H1 (cell line): ENCODE measurements around the gene GRIA1. TPM values are rescaled to one million over a fixed set of nuclear protein-coding genes. Genes with fewer than 3 reads are reported as not detected.

Experiments used
- CTCF ChIA-PET: fragments of 300-600 bp; sonication (Branson Sonifier 250); formaldehyde crosslinking; loops from one replicate; lab custom pipeline; 2021; ENCODE audit not compliant: partially characterized antibody; lab: Charles Lee
- POLR2A ChIA-PET: fragments of 300-600 bp; sonication (Branson Sonifier 250); formaldehyde crosslinking; loops from one replicate; lab custom pipeline; 2021; ENCODE audit warnings: inconsistent platforms; ENCODE audit not compliant: partially characterized antibody; lab: Charles Lee
- DNase-seq, 2 experiments: peaks; one replicate each; pipeline versions ENCODE4 v3.0.0 to v3.0.0-alpha.2; 2010 to 2022; ENCODE audit warnings: low spot score in 2 of 2, low read depth in 1 of 2, mixed read lengths in 1 of 2
- FAIRE-seq: peaks from 2 replicates; lab custom pipeline; 2011; peaks lifted over from hg19 to GRCh38; lab: Jason Lieb, UNC
- H2AFZ ChIP-seq: 2 replicates; pipeline ENCODE4 v1.8.1; 2012; ENCODE audit warnings: low read length, inconsistent platforms
- H2AK5ac ChIP-seq: 2 replicates; pipeline ENCODE4 v1.6.1; 2013; ENCODE audit warnings: low read depth, low read length
- H2BK120ac ChIP-seq: replicated peaks from 2 replicates; pipeline ENCODE3; 2013; ENCODE audit warnings: low read depth, low read length, inconsistent platforms
- H2BK12ac ChIP-seq: 2 replicates; pipeline ENCODE4 v1.6.1; 2013; ENCODE audit warnings: low read depth, low read length
- H2BK15ac ChIP-seq: 2 replicates; pipeline ENCODE4 v1.6.1; 2013; ENCODE audit warnings: low read length
- H2BK20ac ChIP-seq: 2 replicates; pipeline ENCODE4 v1.6.1; 2013; ENCODE audit warnings: low read length
- H2BK5ac ChIP-seq: 2 replicates; pipeline ENCODE4 v1.6.1; 2013; ENCODE audit warnings: low read depth, low read length
- H3K14ac ChIP-seq: 2 replicates; pipeline ENCODE4 v1.6.1; 2013; ENCODE audit warnings: inconsistent platforms; ENCODE audit not compliant: insufficient read length
- H3K18ac ChIP-seq: 2 replicates; pipeline ENCODE4 v1.6.1; 2013; ENCODE audit warnings: low read length; ENCODE audit errors: extremely low read depth
- H3K23ac ChIP-seq: 2 replicates; pipeline ENCODE4 v1.6.1; 2013; ENCODE audit warnings: inconsistent platforms; ENCODE audit not compliant: insufficient read length
- H3K23me2 ChIP-seq: 2 replicates; pipeline ENCODE4 v1.6.1; 2013; ENCODE audit warnings: low read depth, low read length
- H3K27ac ChIP-seq: 2 replicates; pipeline ENCODE4 v1.6.1; 2011; ENCODE audit warnings: low read depth, low read length, inconsistent platforms
- H3K27me3 ChIP-seq, 4 experiments: replicated peaks in 1 of 4; 1 replicate in 1 of 4; 2 replicates in 3 of 4; pipeline versions ENCODE4 v1.6.1 to v1.8.1; 2011 to 2013; ENCODE audit warnings: low read length in 3 of 4, mild to moderate bottlenecking in 3 of 4, inconsistent platforms in 2 of 4, mixed read lengths in 2 of 4, moderate library complexity in 1 of 4; ENCODE audit not compliant: control insufficient read depth in 3 of 4, insufficient read depth in 3 of 4; ENCODE audit errors: extremely low read depth in 1 of 4
- H3K36me3 ChIP-seq, 4 experiments: 2 replicates each; pipeline versions ENCODE4 v1.6.1 to v1.8.1; 2011 to 2013; ENCODE audit warnings: mild to moderate bottlenecking in 4 of 4, low read length in 3 of 4, moderate library complexity in 2 of 4, control low read depth in 1 of 4, inconsistent platforms in 1 of 4; ENCODE audit not compliant: insufficient read depth in 4 of 4, control insufficient read depth in 2 of 4
- H3K4ac ChIP-seq: replicated peaks from 2 replicates; pipeline ENCODE3; 2013; ENCODE audit warnings: low read length, low read depth, mixed read lengths, inconsistent platforms; ENCODE audit not compliant: insufficient read length
- H3K4me1 ChIP-seq, 4 experiments: replicated peaks in 1 of 4; 1 replicate in 1 of 4; 2 replicates in 3 of 4; pipeline versions ENCODE4 v1.6.1 to v1.8.1; 2011 to 2013; ENCODE audit warnings: low read length in 3 of 4, inconsistent platforms in 2 of 4, mixed read lengths in 1 of 4; ENCODE audit not compliant: insufficient read depth in 4 of 4, control insufficient read depth in 3 of 4
- H3K4me2 ChIP-seq, 2 experiments: 2 replicates each; pipeline versions ENCODE4 v1.6.1 to v1.8.1; 2011 to 2013; ENCODE audit warnings: low read depth in 2 of 2, low read length in 2 of 2, control low read depth in 1 of 2, inconsistent platforms in 1 of 2, mild to moderate bottlenecking in 1 of 2; ENCODE audit not compliant: insufficient read depth in 1 of 2
- H3K4me3 ChIP-seq, 4 experiments: fragments of 200-600, 300-600 bp in 1 of 4; sonication (generic), shearing (Covaris generic), sonication (Bioruptor Twin) in 1 of 4; 2 replicates each; pipeline versions ENCODE4 v1.5.1 to v1.8.1; 2011 to 2016; ENCODE audit warnings: low read length in 4 of 4, low read depth in 3 of 4, control low read depth in 2 of 4, inconsistent platforms in 2 of 4, mild to moderate bottlenecking in 2 of 4, mixed read lengths in 1 of 4, moderate library complexity in 1 of 4; ENCODE audit not compliant: insufficient read depth in 2 of 4; ENCODE audit errors: extremely low read depth in 1 of 4
- H3K56ac ChIP-seq: replicated peaks from 2 replicates; pipeline ENCODE3; 2013; ENCODE audit warnings: low read depth, mild to moderate bottlenecking, mixed read lengths, low read length, inconsistent platforms; ENCODE audit not compliant: insufficient read length
- H3K79me1 ChIP-seq: 2 replicates; pipeline ENCODE4 v1.6.1; 2013; ENCODE audit warnings: low read depth, low read length, control low read depth
- H3K79me2 ChIP-seq, 2 experiments: 2 replicates each; pipeline versions ENCODE4 v1.6.1 to v1.8.1; 2012 to 2013; ENCODE audit warnings: low read length in 2 of 2, mild to moderate bottlenecking in 2 of 2, inconsistent platforms in 1 of 2; ENCODE audit not compliant: insufficient read depth in 2 of 2, control insufficient read depth in 1 of 2
- H3K9ac ChIP-seq, 4 experiments: replicated peaks in 1 of 4; 1 replicate in 1 of 4; 2 replicates in 3 of 4; pipeline versions ENCODE4 v1.6.1 to v1.8.1; 2011 to 2013; ENCODE audit warnings: low read depth in 3 of 4, low read length in 3 of 4, control low read depth in 2 of 4, mild to moderate bottlenecking in 2 of 4, moderate library complexity in 2 of 4, inconsistent platforms in 1 of 4; ENCODE audit errors: extremely low read depth in 1 of 4
- H3K9me3 ChIP-seq, 2 experiments: 2 replicates each; pipeline versions ENCODE4 v1.6.1 to v1.8.1; 2012 to 2013; ENCODE audit warnings: mild to moderate bottlenecking in 2 of 2, moderate library complexity in 2 of 2, control low read depth in 1 of 2, inconsistent platforms in 1 of 2, low read depth in 1 of 2, low read length in 1 of 2, mixed read lengths in 1 of 2; ENCODE audit not compliant: insufficient read depth in 2 of 2
- H4K20me1 ChIP-seq, 2 experiments: replicated peaks in 1 of 2; 2 replicates each; pipeline versions ENCODE3 to v1.8.1; 2011 to 2013; ENCODE audit warnings: inconsistent platforms in 2 of 2, low read length in 2 of 2, mild to moderate bottlenecking in 1 of 2; ENCODE audit not compliant: insufficient read depth in 2 of 2, control insufficient read depth in 1 of 2
- H4K5ac ChIP-seq: 2 replicates; pipeline ENCODE4 v1.6.1; 2013; ENCODE audit warnings: low read length, low read depth, mixed read lengths, inconsistent platforms; ENCODE audit not compliant: insufficient read length
- H4K8ac ChIP-seq: 2 replicates; pipeline ENCODE4 v1.8.0; 2013; ENCODE audit warnings: mild to moderate bottlenecking, moderate library complexity, low read length, inconsistent platforms; ENCODE audit not compliant: insufficient read depth; ENCODE audit errors: extremely low read depth
- H4K91ac ChIP-seq: replicated peaks from 2 replicates; pipeline ENCODE3; 2013; ENCODE audit warnings: low read length, mixed read lengths, inconsistent platforms; ENCODE audit not compliant: insufficient read length
- ATF2 ChIP-seq: IDR thresholded peaks from 2 replicates; pipeline ENCODE4 v1.6.1; 2012; ENCODE audit warnings: low read length, inconsistent platforms
- CTBP2 ChIP-seq: IDR thresholded peaks from 2 replicates; pipeline ENCODE4 v1.7.0; 2011; ENCODE audit warnings: borderline replicate concordance, mild to moderate bottlenecking, moderate library complexity, mixed read lengths, low read length; ENCODE audit not compliant: insufficient read depth, insufficient read length
- KDM4A ChIP-seq: IDR thresholded peaks from one replicate; pipeline ENCODE4 v1.7.1; 2012; ENCODE audit warnings: low read depth, mild to moderate bottlenecking, moderate library complexity, low read length, inconsistent platforms; ENCODE audit not compliant: severe bottlenecking
- NANOG ChIP-seq: IDR thresholded peaks from 2 replicates; pipeline ENCODE4 v1.6.1; 2011; ENCODE audit warnings: low read length, low read depth, mild to moderate bottlenecking, inconsistent platforms; ENCODE audit not compliant: insufficient read depth, poor library complexity, severe bottlenecking
- PHF8 ChIP-seq: fragments of 200-600 bp; sonication (generic); conservative IDR thresholded peaks from 2 replicates; pipeline ENCODE4 v1.7.1; 2012; ENCODE audit warnings: low read depth, mild to moderate bottlenecking, inconsistent platforms, low read length, moderate library complexity
- POLR2AphosphoS5 ChIP-seq: IDR thresholded peaks from 2 replicates; pipeline ENCODE4 v1.6.1; 2011; ENCODE audit warnings: low read depth, low read length
- RFX5 ChIP-seq: IDR thresholded peaks from 2 replicates; pipeline ENCODE4 v1.6.1; 2011; ENCODE audit warnings: low read depth, low read length, improper control_type of control experiment, borderline replicate concordance
- SAP30 ChIP-seq: fragments of 300-600 bp; sonication (generic); IDR thresholded peaks from 2 replicates; pipeline ENCODE4 v1.7.1; 2012; ENCODE audit warnings: low read length, moderate library complexity, mild to moderate bottlenecking, inconsistent platforms; ENCODE audit not compliant: insufficient read depth, insufficient replicate concordance
- SP1 ChIP-seq: IDR thresholded peaks from 2 replicates; pipeline ENCODE4 v1.6.1; 2011; ENCODE audit warnings: low read depth, low read length
- YY1 ChIP-seq: IDR thresholded peaks from 2 replicates; pipeline ENCODE4 v1.6.1; 2011; ENCODE audit warnings: low read depth, mild to moderate bottlenecking, low read length
- WGBS, 2 experiments: shearing (Covaris generic) in 1 of 2; methylation state at CpG; one replicate each; pipeline versions ENCODE4 v1.1.6 to v1.1.7; 2013 to 2015; ENCODE audit warnings: low lambda C conversion rate in 2 of 2, mixed read lengths in 2 of 2, inconsistent platforms in 1 of 2, low coverage in 1 of 2, missing lambda C conversion rate in 1 of 2; ENCODE audit not compliant: insufficient replicate concordance in 2 of 2, insufficient coverage in 1 of 2, insufficient read length in 1 of 2; ENCODE audit errors: extremely low coverage in 1 of 2, missing lambda C conversion rate in 1 of 2; 5-methylcytosine and 5-hydroxymethylcytosine counted together
- polyA plus RNA-seq, 7 experiments: library from polyadenylated mRNA; depleted of rRNA in 3 of 7; stranded (reverse) in 5 of 7; unstranded in 2 of 7; fragments of >200 nt in 5 of 7; fragments of 200-250 nt in 2 of 7; gene quantifications; 1 replicate in 5 of 7; 2 replicates in 1 of 7; 4 replicates in 1 of 7; pipeline versions ENCODE4 v1.2.1 to v1.2.3, GENCODE V29; 2011 to 2013; ENCODE audit warnings: missing spikeins in 2 of 7, mixed read lengths in 2 of 7
- total RNA-seq: library from RNA; stranded (reverse); fragmentation: NEBNext Ultra II Directional; extraction: Animal tissue kit (Norgen Biotek cat#: 25700); gene quantifications from 2 replicates; pipeline ENCODE4 v1.2.1, GENCODE V29; 2021

The GRIA1 gene
- total and polyA plus RNA-seq, 2 of the 8 experiments (the other 6 are each of a cell fraction or from before 2014, with no cell fraction given): 0.97 to 2.5 TPM

GRCh38 chr5:153712946-153713345 is 222.5 kb downstream of the GRIA1 start:
- no peak overlapping the region for H3K4me2 ChIP-seq

More at GRCh38 chr5:153712946-153713345, 222.5 kb downstream of the GRIA1 start:
- Histone ChIP-seq H2AFZ (no peak overlapping the region), H2BK120ac (no peak overlapping the region), H3K9ac (no peak overlapping the region), H4K5ac (no peak overlapping the region), H3K36me3 (no peaks in the 10 kb centered on the region), H2BK12ac (no peak overlapping the region), H4K8ac (no peak overlapping the region), H3K4me1 (no peaks in the 10 kb centered on the region), H4K20me1 (no peaks in the 10 kb centered on the region), H3K9me3 (no peaks in the 10 kb centered on the region), H4K91ac (no peak overlapping the region), H2BK5ac (no peak overlapping the region), H3K4me3 (no peak overlapping the region), H2BK15ac (no peak overlapping the region), H3K4ac (no peak overlapping the region), H3K23me2 (no peaks in the 10 kb centered on the region), H3K18ac (no peak overlapping the region), H3K79me2 (no peaks in the 10 kb centered on the region), H3K27ac (no peak overlapping the region), H2AK5ac (no peak overlapping the region), H2BK20ac (no peak overlapping the region), H3K27me3 (no peaks in the 10 kb centered on the region), H3K23ac (no peak overlapping the region), H3K14ac (no peak overlapping the region), H3K79me1 (no peaks in the 10 kb centered on the region), H3K56ac (no peak overlapping the region)
- POLR2A ChIA-PET: no interaction called here
- FAIRE-seq: no peak
- WGBS, 2 experiments: 97% methylated on average over 3 of the region's 3 CpGs; no CpG with 5 or more reads in 1 of the 2 experiments
- CTCF ChIA-PET: interaction anchor here (1.2 to 2.1 kb wide), 4 partner anchors 28 to 254 kb away, joined by 3 to 5 read pairs (median 4); no protein-coding TSS in a partner anchor
- TF ChIP-seq KDM4A: no peak
- TF ChIP-seq NANOG: no peak
- TF ChIP-seq YY1: no peak
- no peak for TF ChIP-seq RFX5
- TF ChIP-seq SP1: no peak
- TF ChIP-seq CTBP2: no peak
- TF ChIP-seq ATF2: no peak
- no peak for TF ChIP-seq PHF8
- no peak for TF ChIP-seq POLR2AphosphoS5
- no peak for TF ChIP-seq SAP30
- DNase-seq: no peak
